Endodermal cell (in vitro differentiated cells): ENCODE results near the gene GPRC5B. TPM values are rescaled to one million over a fixed set of nuclear protein-coding genes. Genes with fewer than 3 reads are reported as not detected.
A peak's percentile ranks its signal among the peaks of the same experiment; 100 is the strongest.

Source experiments
- DNase-seq: peaks from one replicate; pipeline ENCODE4 v3.0.0-alpha.2; 2017
- H3K27ac ChIP-seq: 2 replicates; pipeline ENCODE4 v1.5.1; 2013; ENCODE audit warnings: mild to moderate bottlenecking, low read depth, low read length, moderate library complexity
- H3K27me3 ChIP-seq: 2 replicates; pipeline ENCODE4 v1.6.1; 2013; ENCODE audit warnings: mild to moderate bottlenecking, low read length, moderate library complexity; ENCODE audit not compliant: insufficient read depth, control insufficient read depth, poor library complexity, severe bottlenecking
- H3K36me3 ChIP-seq: 2 replicates; pipeline ENCODE4 v1.7.0; 2013; ENCODE audit warnings: mild to moderate bottlenecking, low read length, moderate library complexity; ENCODE audit not compliant: control insufficient read depth, insufficient read depth
- H3K4me1 ChIP-seq: one replicate; pipeline ENCODE4 v1.7.0; 2013; ENCODE audit warnings: low read length; ENCODE audit not compliant: control insufficient read depth, insufficient read depth
- H3K4me3 ChIP-seq: 2 replicates; pipeline ENCODE4 v1.5.1; 2013; ENCODE audit warnings: mild to moderate bottlenecking, low read length, moderate library complexity
- H3K9ac ChIP-seq: 2 replicates; pipeline ENCODE4 v1.6.1; 2013; ENCODE audit warnings: mild to moderate bottlenecking, low read length, moderate library complexity; ENCODE audit not compliant: poor library complexity, severe bottlenecking; ENCODE audit errors: extremely low read depth
- H3K9me3 ChIP-seq: 2 replicates; pipeline ENCODE4 v1.6.1; 2013; ENCODE audit warnings: mild to moderate bottlenecking, low read length, moderate library complexity; ENCODE audit not compliant: control insufficient read depth
- H3K27ac Mint-ChIP-seq: 2 replicates; pipeline ENCODE4 v1.8.0; 2020; ENCODE audit warnings: mixed read lengths
- H3K27me3 Mint-ChIP-seq: 2 replicates; pipeline ENCODE4 v1.8.0; 2021; ENCODE audit warnings: mild to moderate bottlenecking, mixed read lengths; ENCODE audit not compliant: insufficient read depth
- H3K36me3 Mint-ChIP-seq: 2 replicates; pipeline ENCODE4 v1.8.0; 2020; ENCODE audit warnings: low read depth, mixed read lengths
- H3K4me1 Mint-ChIP-seq: 2 replicates; pipeline ENCODE4 v1.8.0; 2020; ENCODE audit warnings: mixed read lengths
- H3K4me3 Mint-ChIP-seq: 2 replicates; pipeline ENCODE4 v1.8.0; 2020; ENCODE audit warnings: mild to moderate bottlenecking, moderate library complexity, mixed read lengths
- H3K9me3 Mint-ChIP-seq: 2 replicates; pipeline ENCODE4 v1.8.0; 2020; ENCODE audit warnings: mild to moderate bottlenecking, mixed read lengths
- WGBS, 2 experiments: methylation state at CpG; one replicate each; pipeline versions ENCODE4 v1.1.5 to v1.1.7; 2013; ENCODE audit warnings: missing lambda C conversion rate in 2 of 2, mixed read lengths in 1 of 2; ENCODE audit not compliant: insufficient coverage in 1 of 2, insufficient read length in 1 of 2; 5-methylcytosine and 5-hydroxymethylcytosine counted together
- total RNA-seq, 2 donors: library from RNA; stranded (reverse); fragmentation: NEBNext Ultra II Directional in 1 of 2; extraction: Animal tissue kit (Norgen Biotek cat#: 25700) in 1 of 2; gene quantifications; 2 replicates in 1 of 2; 3 replicates in 1 of 2; pipeline ENCODE4 v1.2.1, GENCODE V29; 2021
- TF ChIP-seq, protein P1 (sequence below): fragments of 200-600 bp; sonication (generic); conservative IDR thresholded peaks from 2 replicates; pipeline ENCODE4 v1.5.0; 2021; ENCODE audit warnings: antibody characterized with exemption, mild to moderate bottlenecking

The GPRC5B gene
- total RNA-seq, 2 donors from 2014 or later = 39.5 to 49.1 TPM

DNA sequence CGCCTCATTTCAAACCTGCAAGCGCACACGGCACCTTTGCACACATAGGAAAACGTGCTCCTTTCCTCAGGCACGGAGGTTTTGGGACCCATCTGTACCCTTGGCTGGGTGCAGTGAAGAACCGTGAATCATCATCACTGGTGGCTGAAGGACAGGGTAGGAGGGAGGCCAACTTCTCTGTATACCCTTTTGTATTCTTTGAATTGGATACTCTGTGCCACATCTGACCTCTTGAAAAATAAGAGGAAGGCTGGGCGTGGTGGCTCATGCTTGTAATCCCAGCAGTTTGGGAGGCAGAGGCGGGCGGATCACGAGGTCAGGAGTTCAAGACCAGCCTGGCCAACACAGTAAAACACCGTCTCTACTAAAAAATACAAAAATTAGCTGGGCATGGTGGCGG lies 11.7 kb downstream of the GPRC5B start:
- Mint-ChIP-seq H3K4me3 (no peak overlapping the region), H3K36me3 (peaks cover 41% of the 10 kb centered on the region), H3K27ac (no peak overlapping the region), H3K27me3 (no peaks in the 10 kb centered on the region), H3K9me3 (no peaks in the 10 kb centered on the region), H3K4me1 (peaks cover 15% of the 10 kb centered on the region)
- H3K27me3 ChIP-seq = no peaks in the 10 kb centered on the region
- 86 to 88% methylated on average over 10 to 12 of the region's 12 CpGs for WGBS, 2 experiments
- H3K4me3 ChIP-seq = no peak overlapping the region
- H3K9me3 ChIP-seq = no peaks in the 10 kb centered on the region
- peaks cover 41% of the 10 kb centered on the region for H3K36me3 ChIP-seq
- H3K27ac ChIP-seq = no peak overlapping the region
- H3K9ac ChIP-seq = no peak overlapping the region
- TF ChIP-seq, protein P1, sequence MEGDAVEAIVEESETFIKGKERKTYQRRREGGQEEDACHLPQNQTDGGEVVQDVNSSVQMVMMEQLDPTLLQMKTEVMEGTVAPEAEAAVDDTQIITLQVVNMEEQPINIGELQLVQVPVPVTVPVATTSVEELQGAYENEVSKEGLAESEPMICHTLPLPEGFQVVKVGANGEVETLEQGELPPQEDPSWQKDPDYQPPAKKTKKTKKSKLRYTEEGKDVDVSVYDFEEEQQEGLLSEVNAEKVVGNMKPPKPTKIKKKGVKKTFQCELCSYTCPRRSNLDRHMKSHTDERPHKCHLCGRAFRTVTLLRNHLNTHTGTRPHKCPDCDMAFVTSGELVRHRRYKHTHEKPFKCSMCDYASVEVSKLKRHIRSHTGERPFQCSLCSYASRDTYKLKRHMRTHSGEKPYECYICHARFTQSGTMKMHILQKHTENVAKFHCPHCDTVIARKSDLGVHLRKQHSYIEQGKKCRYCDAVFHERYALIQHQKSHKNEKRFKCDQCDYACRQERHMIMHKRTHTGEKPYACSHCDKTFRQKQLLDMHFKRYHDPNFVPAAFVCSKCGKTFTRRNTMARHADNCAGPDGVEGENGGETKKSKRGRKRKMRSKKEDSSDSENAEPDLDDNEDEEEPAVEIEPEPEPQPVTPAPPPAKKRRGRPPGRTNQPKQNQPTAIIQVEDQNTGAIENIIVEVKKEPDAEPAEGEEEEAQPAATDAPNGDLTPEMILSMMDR = no peak
- peaks cover 4% of the 10 kb centered on the region for H3K4me1 ChIP-seq
- DNase-seq = no peak

- TF ChIP-seq, protein P1 = no peak
- Histone ChIP-seq H3K9me3 (no peaks in the 10 kb centered on the region), H3K4me3 (no peak overlapping the region), H3K36me3 (peaks cover 41% of the 10 kb centered on the region), H3K27me3 (no peaks in the 10 kb centered on the region), H3K4me1 (peaks cover 4% of the 10 kb centered on the region), H3K9ac (no peak overlapping the region), H3K27ac (no peak overlapping the region)
- Mint-ChIP-seq H3K4me1 (peaks cover 15% of the 10 kb centered on the region), H3K27me3 (no peaks in the 10 kb centered on the region), H3K4me3 (no peak overlapping the region), H3K27ac (peak overlapping the region; percentile 24), H3K36me3 (peaks cover 41% of the 10 kb centered on the region), H3K9me3 (no peaks in the 10 kb centered on the region)
- DNase-seq = no peak
- WGBS, 2 experiments = 97 to 98% methylated on average over 25 to 33 of the region's 33 CpGs
Measured at GRCh38 chr16:19872179-19872863, 12.3 kb downstream of the GPRC5B start.

- no peak for DNase-seq
- peaks cover 44% of the 10 kb centered on the region for H3K36me3 Mint-ChIP-seq
- H3K9me3 Mint-ChIP-seq = no peaks in the 10 kb centered on the region
- H3K27ac Mint-ChIP-seq = peak overlapping the region; percentile 24
- peaks cover 4% of the 10 kb centered on the region for H3K4me1 ChIP-seq
- peaks cover 11% of the 10 kb centered on the region for H3K4me1 Mint-ChIP-seq
- no peaks in the 10 kb centered on the region for H3K9me3 ChIP-seq
- H3K9ac ChIP-seq = no peak overlapping the region
- TF ChIP-seq, protein P1 = no peak
- no peaks in the 10 kb centered on the region for H3K27me3 ChIP-seq
- 95% methylated on average over 13 to 20 of the region's 20 CpGs for WGBS, 2 experiments
- H3K36me3 ChIP-seq = peaks cover 41% of the 10 kb centered on the region
- no peak overlapping the region for H3K4me3 ChIP-seq
- no peak overlapping the region for H3K4me3 Mint-ChIP-seq
- no peaks in the 10 kb centered on the region for H3K27me3 Mint-ChIP-seq
- no peak overlapping the region for H3K27ac ChIP-seq
Measured at GRCh38 chr16:19871721-19872120, 12.9 kb downstream of the GPRC5B start.
